ENCODE data around the gene RAB15. TPM values are rescaled to one million over a fixed set of nuclear protein-coding genes. Genes with fewer than 3 reads are reported as not detected.
A peak's percentile ranks its signal among the peaks of the same experiment; 100 is the strongest.
"Not testable (repeated sequence)": the region's sequence is repeated elsewhere in the genome, so short reads cannot be mapped to it uniquely, and the experiment has no call there.

The RAB15 gene
- total and polyA plus RNA-seq, 12 donors = 0.95 to 8.9 (median 3.7) TPM

DNA sequence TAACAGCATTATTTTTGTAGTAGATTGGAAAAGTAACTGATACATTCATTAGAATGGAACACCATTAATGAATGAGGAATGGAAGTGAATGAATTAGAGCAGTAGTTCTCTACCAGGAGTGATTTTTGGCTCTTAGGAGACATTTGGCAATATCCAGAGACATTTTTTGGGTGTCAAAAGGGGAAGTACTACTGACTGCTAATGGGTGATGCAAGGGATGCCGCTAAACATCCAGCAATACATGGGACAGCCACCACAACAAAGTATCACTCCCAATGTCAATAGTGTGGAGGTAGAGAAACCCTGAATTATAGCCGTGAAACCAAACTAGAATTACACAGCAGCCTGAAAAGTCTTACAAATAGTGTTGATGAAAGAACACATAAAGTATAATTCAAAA, 56.3 kb downstream of the RAB15 start:
- intact Hi-C loops (cut with DNase I) = no loop called here
- Histone ChIP-seq H3K36me3 (replicated peaks in 1 of 2) (no peaks in the 10 kb centered on the region), H3K27ac (no peak overlapping the region), H3K27me3 (no peaks in the 10 kb centered on the region), H3K4me1 (replicated peaks in 1 of 2) (peaks cover 20 to 55% of the 10 kb centered on the region in 2 donors), H3K4me3 (no peak overlapping the region), H3K9me3 (replicated peaks in 1 of 3) (no peaks in the 10 kb centered on the region)
- TF ChIP-seq, protein P1, sequence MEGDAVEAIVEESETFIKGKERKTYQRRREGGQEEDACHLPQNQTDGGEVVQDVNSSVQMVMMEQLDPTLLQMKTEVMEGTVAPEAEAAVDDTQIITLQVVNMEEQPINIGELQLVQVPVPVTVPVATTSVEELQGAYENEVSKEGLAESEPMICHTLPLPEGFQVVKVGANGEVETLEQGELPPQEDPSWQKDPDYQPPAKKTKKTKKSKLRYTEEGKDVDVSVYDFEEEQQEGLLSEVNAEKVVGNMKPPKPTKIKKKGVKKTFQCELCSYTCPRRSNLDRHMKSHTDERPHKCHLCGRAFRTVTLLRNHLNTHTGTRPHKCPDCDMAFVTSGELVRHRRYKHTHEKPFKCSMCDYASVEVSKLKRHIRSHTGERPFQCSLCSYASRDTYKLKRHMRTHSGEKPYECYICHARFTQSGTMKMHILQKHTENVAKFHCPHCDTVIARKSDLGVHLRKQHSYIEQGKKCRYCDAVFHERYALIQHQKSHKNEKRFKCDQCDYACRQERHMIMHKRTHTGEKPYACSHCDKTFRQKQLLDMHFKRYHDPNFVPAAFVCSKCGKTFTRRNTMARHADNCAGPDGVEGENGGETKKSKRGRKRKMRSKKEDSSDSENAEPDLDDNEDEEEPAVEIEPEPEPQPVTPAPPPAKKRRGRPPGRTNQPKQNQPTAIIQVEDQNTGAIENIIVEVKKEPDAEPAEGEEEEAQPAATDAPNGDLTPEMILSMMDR (IDR thresholded peaks at IDR 0.05) = no peak
- no peak for TF ChIP-seq POLR2A (IDR thresholded peaks at IDR 0.05)
- no peak for DNase-seq
- 82 to 96% (median 89%) methylated on average over 2 of the region's 2 CpGs for WGBS, 4 donors

- DNase-seq = no peak
- H3K27ac ChIP-seq = peak overlapping the region in 4 of 5 donors; percentile 94 to 99 (median 96)
- H3K27me3 ChIP-seq = no peaks in the 10 kb centered on the region
- WGBS, 4 donors = 20 to 31% (median 26%) methylated on average over 4 of the region's 4 CpGs
- no peak for TF ChIP-seq POLR2A (IDR thresholded peaks at IDR 0.05)
- TF ChIP-seq, protein P1 (IDR thresholded peaks at IDR 0.05) = no peak
- peak overlapping the region; percentile 30 to 94 (median 86) for H3K4me3 ChIP-seq
- H3K4me1 ChIP-seq (replicated peaks in 1 of 2) = peaks cover 20 to 47% of the 10 kb centered on the region in 2 donors
- intact Hi-C loops (cut with DNase I) = no loop called here
- no peaks in the 10 kb centered on the region for H3K9me3 ChIP-seq (replicated peaks in 1 of 3)
- H3K36me3 ChIP-seq (replicated peaks in 1 of 2) = no peaks in the 10 kb centered on the region
Measured at GRCh38 chr14:64915029-64915424, 57.1 kb downstream of the RAB15 start.

- TF ChIP-seq, protein P1 (IDR thresholded peaks at IDR 0.05) = peak in 1 of 6 experiments; percentile 12
- TF ChIP-seq POLR2A (IDR thresholded peaks at IDR 0.05) = peak; percentile 82 to 91
- intact Hi-C loops (cut with DNase I) = loop anchor here in 1 of 2 donors (5.0 kb wide), 1 partner anchor 68 kb away; no protein-coding TSS in a partner anchor
Measured at GRCh38 chr14:64914237-64915028, 57.7 kb downstream of the RAB15 start, which contains the start of gene CHURC1. TSS of gene CHURC1 (plus strand) at chr14:64914455. CDS start at chr14:64914496, 41 bp downstream.

GRCh38 chr14:64913477-64913876, 58.7 kb downstream of the RAB15 start:
- Histone ChIP-seq H3K4me3 (peak overlapping the region in 1 of 4 donors; percentile 94), H3K27ac (peak overlapping the region in 1 of 5 donors; percentile 94), H3K4me1 (replicated peaks in 1 of 2) (peaks cover 20 to 32% of the 10 kb centered on the region in 2 donors)
- 15 to 78% (median 55%) methylated on average over 1 to 5 of the region's 5 CpGs for WGBS, 4 donors
- intact Hi-C loops (cut with DNase I) = loop anchor here in 1 of 2 donors (5.0 kb wide), 1 partner anchor 69 kb away; no protein-coding TSS in a partner anchor
- not testable (repeated sequence) for H3K36me3 ChIP-seq (replicated peaks in 1 of 2); H3K9me3 ChIP-seq (replicated peaks in 1 of 3); H3K27me3 ChIP-seq; DNase-seq

More at GRCh38 chr14:64914237-64915028, 57.7 kb downstream of the RAB15 start, which contains the start of gene CHURC1:
- Histone ChIP-seq H3K9me3 (replicated peaks in 1 of 3) (no peaks in the 10 kb centered on the region), H3K27ac (peak within 1 kb of the TSS; percentile 92 to 99 (median 95)), H3K4me1 (replicated peaks in 1 of 2) (peaks cover 20 to 41% of the 10 kb centered on the region in 2 donors), H3K27me3 (no peaks in the 10 kb centered on the region), H3K36me3 (replicated peaks in 1 of 2) (no peaks in the 10 kb centered on the region), H3K4me3 (peak within 1 kb of the TSS; percentile 30 to 94 (median 86))
- 0% methylated on average over 14 to 49 of the region's 49 CpGs for WGBS, 4 donors
- DNase-seq = peak; percentile 99 to 100 (median 99)
